Heart right ventricle (tissue), 16 donors: ENCODE data around the gene DDX1. TPM values are rescaled to one million over a fixed set of nuclear protein-coding genes. Genes with fewer than 3 reads are reported as not detected.

Experiments used
- ATAC-seq, 8 donors: fragments of 200-7000 bp; cut with Tn5 transposase; one replicate each; pipeline ENCODE4 v1.9.1; 2020; ENCODE audit warnings: mild to moderate bottlenecking in 8 of 8, moderate library complexity in 8 of 8, moderate number of reproducible peaks in 1 of 8
- DNase-seq, 2 donors: peaks; one replicate each; pipeline ENCODE4 v3.0.0-alpha.2; 2020
- H3K27ac ChIP-seq, 10 donors: fragments of 200-600 bp; sonication (generic) in 2 of 10; one replicate each; pipeline versions ENCODE4 v1.5.0 to v1.8.0; 2020 to 2022; ENCODE audit warnings: mild to moderate bottlenecking in 3 of 10
- H3K27me3 ChIP-seq, 7 donors: fragments of 200-600 bp; one replicate each; pipeline ENCODE4 v1.8.0; 2021 to 2022; ENCODE audit warnings: mild to moderate bottlenecking in 2 of 7
- H3K36me3 ChIP-seq, 9 donors: fragments of 200-600 bp; sonication (generic) in 1 of 9; one replicate each; pipeline versions ENCODE4 v1.5.0 to v1.8.0; 2020 to 2022; ENCODE audit warnings: mild to moderate bottlenecking in 2 of 9
- H3K4me1 ChIP-seq, 9 donors: fragments of 200-600 bp; sonication (generic) in 1 of 9; one replicate each; pipeline versions ENCODE4 v1.5.0 to v1.8.0; 2020 to 2022; ENCODE audit warnings: mild to moderate bottlenecking in 4 of 9
- H3K4me3 ChIP-seq, 10 donors: fragments of 200-600 bp; sonication (generic) in 2 of 10; one replicate each; pipeline versions ENCODE4 v1.5.0 to v1.8.0; 2020 to 2022; ENCODE audit warnings: mild to moderate bottlenecking in 7 of 10, moderate library complexity in 2 of 10
- H3K9me3 ChIP-seq, 11 donors: fragments of 200-600 bp in 10 of 11; sonication (generic) in 2 of 11; one replicate each; pipeline versions ENCODE4 v1.5.0 to v1.8.0; 2013 to 2022; ENCODE audit warnings: mild to moderate bottlenecking in 2 of 11, control low read depth in 1 of 11, moderate library complexity in 1 of 11
- CTCF ChIP-seq, 9 donors: fragments of 200-600 bp; sonication (generic) in 2 of 9; IDR thresholded peaks; one replicate each; pipeline versions ENCODE4 v1.5.0 to v1.8.0; 2021 to 2022; ENCODE audit warnings: antibody characterized with exemption in 9 of 9, mild to moderate bottlenecking in 5 of 9, moderate library complexity in 1 of 9
- WGBS, 2 donors: extraction: QIAGEN DNeasy Blood & Tissue Kit; methylation state at CpG; one replicate each; pipeline ENCODE4 v1.1.7; 2013; ENCODE audit warnings: inconsistent platforms in 1 of 2; 5-methylcytosine and 5-hydroxymethylcytosine counted together
- intact Hi-C, 10 donors: fragments of 100-400 bp; cut with DNase I; formaldehyde crosslinking; loops; one replicate each; pipeline versions ENCODE4 v1.11.1 to v1.14.2; 2022
- polyA plus RNA-seq, 2 donors: library from polyadenylated mRNA; stranded (reverse); fragments of 200-250 nt; gene quantifications; one replicate each; pipeline ENCODE4 v1.2.3, GENCODE V29; 2013
- total RNA-seq, 10 donors: library from RNA; stranded (reverse); fragmentation: NEBNext Ultra II Directional in 3 of 10; extraction: Animal tissue kit (Norgen Biotek cat#: 25700) in 3 of 10; gene quantifications; one replicate each; pipeline versions ENCODE4 v1.2.1 to v1.2.4, GENCODE V29; 2021 to 2023
- donor health status: Arrhythmogenic right ventricular cardiomyopathy.
- donor health status: ischemic (EF 13 %, LVEDD 7.1; RV severe dilation, severe dysfunction).
- donor health status: healthy with polysubstance abuse.
- donor health status: DM: no; HTN: yes; CAD: no.
- donor health status: DM: no; HTN: no; CAD: no.
- donor health status: ischemic (EF 25% LVEDD 6.9; RV normal size, moderate dysfunction).
- donor health status: ischemic (EF 25% LVEDD 5.7; RV mildly dilated, moderate dysfunction).
- donor health status: healthy.
- donor health status: DM: yes; HTN: yes; CAD: no.
- donor health status: Ischemic cardiomyopathy.
- donor health status: ischemic (EF 35%, LVEDD 5.7; RV mildly dilated, moderate dysfunction).
- donor health status: nonischemic (EF 11% LVEDD 7.7; RV severe dilation, severe dysfunction).
- donor health status: DM: yes; HTN: yes; CAD: no.
- donor health status: PGD.
- donor health status: ischemic (EF 29% LVEDD 5.4; RV normal size, mild dysfunction).
- donor health status: nonischemic (EF 23%, LVEDD 6.1; RV moderate dilation, normal function).

Gene DDX1
- total and polyA plus RNA-seq, 12 donors: 80.1 to 183 (median 157) TPM

- TF ChIP-seq CTCF (IDR thresholded peaks at IDR 0.05): no peak
- H3K4me1 ChIP-seq: peaks cover 0 to 10% (median 0%) of the 10 kb centered on the region in 9 donors
- intact Hi-C loops: loop anchor here in 3 of 10 donors (5.0 to 10.0 kb wide), 4 partner anchors 61 to 268 kb away; no protein-coding TSS in a partner anchor
Measured at GRCh38 chr2:15646661-15647060, 55.0 kb downstream of the DDX1 start.

DNA sequence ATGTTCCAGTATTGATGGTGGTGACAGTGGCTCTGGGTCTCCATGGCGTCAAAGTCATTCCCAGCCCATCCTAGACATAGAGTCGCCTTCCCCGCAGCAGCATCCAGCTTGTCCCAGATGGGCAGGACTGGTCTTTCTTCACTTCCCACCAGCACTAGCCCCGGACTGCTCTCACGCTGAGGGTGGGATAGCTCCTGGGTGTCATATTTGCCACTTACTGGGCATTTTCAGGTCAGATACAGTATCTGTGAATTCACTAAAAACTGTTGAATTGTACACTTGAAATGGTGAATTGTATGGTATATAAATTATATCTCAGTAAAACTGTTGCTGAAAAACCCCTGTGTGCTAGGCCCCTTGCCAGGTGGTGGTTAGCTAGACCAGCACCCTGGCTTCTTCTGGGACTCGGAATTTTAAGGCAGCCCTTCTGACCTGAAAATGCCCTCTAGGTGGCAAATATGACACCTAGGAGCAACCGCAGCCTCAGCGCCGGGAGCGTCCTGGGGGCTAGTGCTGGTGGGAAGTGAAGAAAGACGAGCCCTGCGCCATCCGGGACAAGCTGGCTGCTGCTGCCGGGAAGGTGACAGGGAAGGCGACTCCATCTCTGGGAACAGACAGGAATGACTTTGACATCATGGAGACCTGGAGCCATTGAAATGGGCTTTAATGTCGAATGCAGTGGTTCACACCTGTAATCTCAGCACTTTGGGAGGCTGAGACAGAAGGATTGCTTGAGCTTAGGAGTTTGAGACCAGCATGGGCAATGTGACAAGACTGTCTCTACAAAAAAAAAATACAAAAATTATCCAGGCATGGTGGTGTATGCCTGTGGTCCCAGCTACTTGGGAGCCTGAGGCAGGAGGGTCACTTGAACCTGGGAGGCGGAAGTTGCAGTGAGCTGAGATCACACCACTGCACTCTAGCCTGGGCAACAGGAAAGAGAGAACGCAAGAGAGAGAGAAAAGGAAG is 56.2 kb downstream of the DDX1 start:
- Histone ChIP-seq H3K27ac (no peak overlapping the region), H3K4me1 (peaks cover 0 to 10% (median 0%) of the 10 kb centered on the region in 9 donors), H3K36me3 (no peaks in the 10 kb centered on the region), H3K9me3 (no peaks in the 10 kb centered on the region), H3K27me3 (no peaks in the 10 kb centered on the region), H3K4me3 (no peak overlapping the region)
- intact Hi-C loops: loop anchor here in 3 of 10 donors (5.0 to 10.0 kb wide), 4 partner anchors 59 to 267 kb away; no protein-coding TSS in a partner anchor
- no peak for ATAC-seq
- no peak for DNase-seq
- TF ChIP-seq CTCF (IDR thresholded peaks at IDR 0.05): no peak
- WGBS, 2 donors: 88 to 89% methylated on average over 18 of the region's 18 CpGs

More at GRCh38 chr2:15646661-15647060, 55.0 kb downstream of the DDX1 start:
- H3K27me3 ChIP-seq: no peaks in the 10 kb centered on the region
- 96% methylated on average over 6 of the region's 6 CpGs for WGBS, 2 donors
- H3K9me3 ChIP-seq: peaks cover 0 to 3% (median 0%) of the 10 kb centered on the region in 11 donors
- DNase-seq (no peak), ATAC-seq (no peak)
- H3K4me3 ChIP-seq: no peak overlapping the region
- H3K27ac ChIP-seq: no peak overlapping the region
- H3K36me3 ChIP-seq: peaks cover 0 to 4% (median 0%) of the 10 kb centered on the region in 9 donors

DNA sequence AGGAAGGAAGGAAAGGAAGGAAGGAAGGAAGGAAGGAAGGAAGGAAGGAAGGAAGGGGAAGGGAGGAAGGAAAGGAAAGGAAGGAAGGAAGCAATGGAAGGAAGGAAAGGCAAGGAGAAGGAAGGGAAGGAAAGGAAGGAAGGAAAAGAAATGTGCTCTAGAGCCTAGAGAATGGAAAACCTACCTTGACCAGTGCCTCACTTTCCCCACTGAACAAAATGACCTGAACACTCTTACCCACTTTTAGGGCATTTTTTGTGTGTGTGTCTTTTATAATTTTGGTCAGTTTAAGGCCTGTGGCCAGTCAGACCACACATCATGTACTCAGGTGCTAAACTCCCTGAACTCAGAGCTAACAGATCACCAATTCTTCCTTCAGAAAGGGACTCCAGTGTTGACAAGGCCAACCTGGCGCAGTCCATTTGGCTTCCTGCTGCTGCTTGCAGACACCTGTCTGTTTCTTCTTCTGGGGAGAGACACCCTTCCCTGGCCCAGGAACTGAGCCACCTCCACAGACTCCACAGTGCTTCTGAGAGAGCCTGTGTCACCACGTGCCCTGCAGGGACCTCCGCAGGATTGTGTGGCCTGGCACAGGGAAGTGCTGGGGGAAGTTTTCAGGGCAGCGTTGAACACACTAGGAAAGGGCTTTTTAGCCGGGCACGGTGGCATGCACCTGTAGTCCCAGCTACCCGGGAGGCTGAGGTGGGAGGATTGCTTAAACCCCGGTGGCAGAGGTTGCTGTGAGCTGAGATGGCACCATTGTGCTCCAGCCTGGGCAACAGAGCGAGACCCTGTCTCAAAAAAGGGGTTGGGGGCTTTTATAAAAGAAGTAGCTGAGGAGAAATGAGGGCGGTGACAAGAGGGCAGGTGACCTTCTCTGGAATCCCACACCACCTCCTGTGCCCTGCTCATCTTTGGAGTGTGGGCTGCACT is 57.2 kb downstream of the DDX1 start:
- Histone ChIP-seq H3K9me3 (no peaks in the 10 kb centered on the region), H3K27ac (no peak overlapping the region), H3K27me3 (no peaks in the 10 kb centered on the region), H3K36me3 (no peaks in the 10 kb centered on the region), H3K4me3 (no peak overlapping the region), H3K4me1 (peaks cover 0 to 10% (median 0%) of the 10 kb centered on the region in 9 donors)
- DNase-seq (no peak), ATAC-seq (no peak)
- TF ChIP-seq CTCF (IDR thresholded peaks at IDR 0.05): no peak
- WGBS, 2 donors: 92 to 93% methylated on average over 10 of the region's 10 CpGs
- intact Hi-C loops: loop anchor here in 3 of 10 donors (5.0 to 10.0 kb wide), 4 partner anchors 58 to 266 kb away; no protein-coding TSS in a partner anchor
